GM18502 (cell line): Measurements from ENCODE around the gene MYO10.

Experiments used
- ATAC-seq: cut with Tn5 transposase; IDR thresholded peaks from one replicate; pipeline ENCODE4 v1.9.1; 2021; ENCODE audit warnings: mild to moderate bottlenecking; ENCODE audit not compliant: unreplicated experiment, poor library complexity

Gene MYO10

DNA sequence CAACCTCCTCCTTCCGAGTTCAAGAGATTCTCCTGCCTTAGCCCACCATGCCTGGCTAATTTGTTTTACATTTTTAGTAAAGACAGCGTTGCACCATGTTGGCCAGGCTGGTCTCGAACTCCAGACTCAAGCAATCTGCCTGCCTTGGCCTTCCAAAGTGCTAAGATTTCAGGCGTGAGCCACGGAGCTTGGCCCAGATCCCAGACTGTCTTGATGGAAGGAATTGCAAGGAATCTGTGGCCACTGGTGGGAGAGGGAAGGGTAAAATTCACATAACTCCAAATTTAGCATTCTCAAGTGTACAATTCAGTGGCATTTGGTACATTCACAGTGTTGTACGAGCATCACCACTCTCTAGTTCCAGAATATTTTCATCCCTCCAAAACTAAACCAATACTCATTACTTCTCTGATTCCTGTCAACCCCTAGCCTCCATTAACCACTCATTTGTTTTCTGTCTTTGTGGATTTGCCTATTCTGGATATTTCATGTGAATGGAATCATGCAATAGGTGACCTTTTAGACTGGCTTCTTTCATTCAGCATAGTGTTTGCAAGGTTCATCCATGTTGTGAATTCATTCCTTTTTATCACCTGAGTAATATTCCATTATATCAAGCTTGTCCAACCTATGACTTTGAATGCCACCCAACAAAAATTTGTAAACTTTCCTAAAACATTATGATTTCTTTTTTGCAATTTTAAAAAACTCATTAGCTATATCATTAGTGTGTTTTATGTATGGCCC lies 8.9 kb upstream of the MYO10 start:
- no peak for ATAC-seq

DNA sequence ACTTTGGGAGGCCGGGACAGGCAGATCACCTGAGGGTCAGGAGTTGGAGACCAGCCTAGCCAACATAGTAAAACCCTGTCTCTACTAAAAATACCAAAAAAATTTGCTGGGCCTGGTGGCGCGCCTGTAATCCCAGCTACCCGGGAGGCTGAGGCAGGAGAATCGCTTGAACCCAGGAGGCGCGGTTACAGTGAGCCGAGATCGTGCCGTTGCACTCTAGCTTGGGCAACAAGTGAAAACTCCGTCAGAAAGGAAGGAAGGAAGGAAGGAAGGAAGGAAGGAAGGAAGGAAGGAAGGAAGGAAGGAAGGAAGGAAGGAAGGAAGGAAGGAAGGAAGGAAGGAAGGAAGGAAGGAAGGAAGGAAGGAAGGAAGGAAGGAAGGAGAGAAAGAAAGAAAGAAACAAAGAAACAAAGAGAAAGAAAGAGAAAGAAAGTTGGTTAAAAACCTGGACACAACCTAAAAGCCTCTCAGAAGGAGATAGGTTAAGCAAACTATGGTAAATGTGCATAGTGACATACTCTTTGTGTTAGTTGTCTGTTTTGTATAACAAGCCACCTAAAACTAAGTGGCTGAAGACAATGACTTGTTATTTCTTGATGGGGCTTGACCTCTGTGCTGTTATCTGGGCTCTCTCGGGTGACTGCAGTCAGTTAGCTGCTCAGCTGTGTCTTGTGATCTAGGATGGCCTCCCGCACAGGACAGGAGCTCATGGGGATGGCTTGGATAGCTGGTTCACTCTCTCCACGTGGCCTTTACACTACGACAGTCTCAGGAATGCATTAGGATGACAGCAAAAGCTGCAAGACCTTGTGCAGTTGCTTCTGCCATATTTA lies 8.0 kb upstream of the MYO10 start:
- ATAC-seq: no peak

DNA sequence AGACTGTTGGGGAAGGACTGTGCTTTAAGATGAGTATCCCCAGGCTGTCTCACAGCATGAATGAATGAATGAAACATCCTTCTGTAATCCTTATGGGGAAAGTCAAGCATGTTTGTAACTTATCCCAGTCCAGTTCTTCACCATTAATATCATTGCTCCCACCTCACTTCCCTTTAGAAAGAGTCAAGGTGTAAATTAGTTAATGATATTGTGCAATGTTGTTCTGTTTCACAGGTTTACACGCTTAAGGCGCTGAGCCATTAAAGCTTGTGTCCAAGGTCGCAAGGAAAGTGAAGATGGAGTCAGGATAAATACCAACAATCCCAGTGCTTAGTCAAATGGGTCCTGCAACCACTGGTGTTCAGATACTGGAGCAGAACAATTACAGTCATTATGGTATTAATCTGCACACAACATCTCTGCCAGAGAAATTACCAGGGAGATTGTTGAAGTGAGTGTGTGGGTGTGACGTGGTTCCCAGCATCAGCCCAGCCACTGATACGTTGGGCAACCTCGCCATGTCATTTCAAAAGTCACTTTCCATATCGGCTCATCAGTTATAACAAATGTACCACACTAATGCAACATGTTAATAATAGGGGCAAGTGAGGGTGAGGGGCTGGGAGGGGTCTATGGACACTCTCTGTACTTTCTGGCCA lies 1.5 kb upstream of the MYO10 start:
- ATAC-seq: no peak

DNA sequence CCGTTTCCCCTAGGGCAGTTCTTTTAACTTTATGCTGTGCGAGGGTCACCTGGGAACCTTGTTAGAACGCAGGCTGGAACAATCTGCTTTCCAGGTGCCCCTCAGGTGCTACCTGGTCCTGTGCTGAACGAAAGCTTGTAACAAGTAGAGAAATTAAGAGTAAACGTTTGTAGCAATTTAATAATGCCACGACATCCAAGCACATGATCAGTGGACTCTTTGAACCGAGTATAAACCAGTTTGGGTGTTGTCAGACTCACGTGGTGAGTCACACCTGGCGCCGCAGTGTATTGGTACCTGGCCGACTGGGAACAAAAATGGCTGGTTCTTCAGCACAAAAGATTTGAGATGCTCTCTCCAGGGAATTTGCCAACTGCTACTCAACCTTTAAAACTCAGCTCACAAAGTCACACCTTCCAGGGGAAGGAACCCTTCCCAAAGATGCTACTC lies 926 bp upstream of the MYO10 start:
- ATAC-seq: no peak

DNA sequence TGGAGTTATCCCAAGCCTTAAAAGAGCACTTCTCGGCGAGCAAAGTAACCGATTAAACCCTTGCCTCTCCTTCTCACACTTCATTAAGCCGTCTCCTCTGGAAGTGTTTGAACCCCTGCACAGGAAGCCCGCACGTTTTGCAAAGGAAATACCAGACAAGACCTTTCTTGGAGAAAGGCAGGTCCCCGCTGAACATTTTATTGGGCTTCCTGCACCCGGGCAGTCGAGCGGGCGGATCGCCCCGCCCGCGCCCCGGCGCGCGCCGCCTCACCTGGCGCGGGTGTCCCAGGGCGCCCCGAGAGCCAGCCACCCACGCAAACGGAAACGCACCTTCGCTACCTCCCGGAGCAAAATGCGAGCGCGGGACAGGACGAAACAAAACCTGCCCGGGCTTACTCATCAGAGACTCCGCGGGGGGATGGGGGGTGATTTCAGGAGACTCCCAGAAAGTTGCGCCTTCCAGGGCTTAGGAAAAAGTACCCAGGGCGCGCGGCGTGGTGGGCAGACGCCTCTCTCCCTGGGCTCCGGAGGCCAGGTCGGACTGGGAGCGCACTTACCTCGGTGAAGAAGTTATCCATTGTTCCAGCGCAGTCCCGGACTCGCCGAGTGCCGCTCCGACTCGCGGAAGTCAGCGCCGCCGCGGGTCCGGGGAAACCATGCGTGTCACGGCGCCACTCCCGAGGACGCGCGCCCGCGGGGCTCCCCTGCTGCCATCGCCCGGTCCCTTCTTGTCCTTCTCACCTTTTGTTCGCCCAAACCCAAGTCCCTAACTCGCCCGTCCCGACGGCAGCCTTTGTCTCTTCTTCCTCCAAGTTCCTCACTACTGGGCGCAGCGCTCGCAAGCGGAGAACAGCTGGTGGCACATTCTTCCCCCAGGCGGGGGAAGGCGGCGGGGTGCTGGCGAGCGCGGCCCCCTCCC lies 598 bp downstream of the MYO10 start:
- ATAC-seq: peak; percentile 46

DNA sequence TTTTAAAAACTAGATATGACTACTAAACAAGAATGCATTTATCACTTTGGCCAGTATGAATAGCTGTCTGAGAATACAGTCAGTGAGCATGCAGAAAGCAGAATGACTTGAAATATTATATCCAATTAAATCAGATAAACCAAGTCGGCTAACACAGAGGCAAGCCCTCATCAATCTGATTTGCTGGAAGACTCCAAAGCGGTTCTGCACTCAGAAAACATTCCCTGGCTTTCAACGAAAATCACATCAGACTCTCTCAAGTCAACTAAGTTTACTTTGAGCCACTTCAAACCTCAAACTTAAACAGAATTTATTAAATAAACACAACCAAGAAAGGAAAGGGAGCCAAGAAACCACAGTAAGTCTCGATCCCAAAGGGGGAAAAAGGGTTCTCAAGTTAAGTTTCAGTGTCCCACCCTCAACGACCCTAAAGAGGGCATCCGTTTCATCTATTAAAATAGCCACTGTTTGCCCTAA lies 1.4 kb downstream of the MYO10 start:
- ATAC-seq: no peak

DNA sequence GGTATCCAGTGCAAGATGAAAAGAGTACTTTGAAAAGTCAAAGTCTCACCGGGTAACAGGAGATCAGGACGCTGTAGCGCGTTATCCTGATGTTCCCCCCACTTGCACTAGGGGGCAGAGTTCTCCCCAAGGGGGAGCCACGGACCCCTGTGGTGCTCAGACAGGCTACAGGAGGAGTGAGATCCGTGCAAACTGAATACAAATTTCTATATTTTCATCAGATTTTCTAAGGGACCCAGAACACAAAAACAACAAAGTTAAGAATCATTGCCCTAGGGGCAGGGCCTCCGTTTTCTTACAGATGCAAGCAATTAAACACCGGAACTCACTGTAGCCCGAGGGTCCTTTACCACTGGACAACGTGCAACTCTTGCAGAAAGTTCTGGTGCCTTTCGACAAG lies 2.0 kb downstream of the MYO10 start:
- ATAC-seq: peak; percentile 60

DNA sequence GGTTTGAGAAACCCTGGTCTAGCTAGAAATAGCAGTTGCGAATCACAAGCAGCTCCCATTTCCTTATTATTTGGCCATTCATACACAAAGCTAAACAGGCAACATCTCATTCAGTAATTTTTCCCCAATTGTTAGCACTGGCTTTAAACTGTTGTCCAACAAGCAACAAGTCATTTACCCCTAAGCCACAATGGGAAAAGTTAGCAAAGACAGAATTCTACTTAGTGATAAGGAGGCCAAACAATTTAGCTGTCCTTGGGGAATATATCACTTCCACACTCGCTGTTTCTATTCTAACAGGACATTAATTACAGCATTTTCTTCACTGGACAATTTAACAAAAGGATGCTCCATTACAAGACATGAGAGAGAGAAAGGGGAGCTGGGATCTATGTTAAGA lies 2.8 kb downstream of the MYO10 start:
- ATAC-seq: no peak

DNA sequence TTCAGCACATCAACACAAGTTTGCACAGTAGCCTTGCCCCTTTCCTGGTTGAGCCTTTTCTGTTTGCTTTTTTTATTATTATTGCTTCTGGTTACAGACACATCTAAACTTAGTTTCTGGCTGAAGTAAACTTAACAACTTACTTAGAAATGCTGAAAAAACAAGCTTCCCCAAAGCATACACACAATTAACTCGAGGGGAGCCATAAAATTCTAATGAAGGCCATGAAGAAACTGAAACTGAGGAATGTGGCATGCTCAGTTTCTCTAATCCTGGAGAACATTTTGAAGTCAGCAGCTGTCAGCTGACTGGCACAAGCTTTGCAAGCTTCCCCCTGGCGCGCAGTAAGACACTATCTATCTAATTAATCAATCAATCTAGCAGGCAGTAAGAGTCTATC lies 3.7 kb downstream of the MYO10 start:
- no peak for ATAC-seq

DNA sequence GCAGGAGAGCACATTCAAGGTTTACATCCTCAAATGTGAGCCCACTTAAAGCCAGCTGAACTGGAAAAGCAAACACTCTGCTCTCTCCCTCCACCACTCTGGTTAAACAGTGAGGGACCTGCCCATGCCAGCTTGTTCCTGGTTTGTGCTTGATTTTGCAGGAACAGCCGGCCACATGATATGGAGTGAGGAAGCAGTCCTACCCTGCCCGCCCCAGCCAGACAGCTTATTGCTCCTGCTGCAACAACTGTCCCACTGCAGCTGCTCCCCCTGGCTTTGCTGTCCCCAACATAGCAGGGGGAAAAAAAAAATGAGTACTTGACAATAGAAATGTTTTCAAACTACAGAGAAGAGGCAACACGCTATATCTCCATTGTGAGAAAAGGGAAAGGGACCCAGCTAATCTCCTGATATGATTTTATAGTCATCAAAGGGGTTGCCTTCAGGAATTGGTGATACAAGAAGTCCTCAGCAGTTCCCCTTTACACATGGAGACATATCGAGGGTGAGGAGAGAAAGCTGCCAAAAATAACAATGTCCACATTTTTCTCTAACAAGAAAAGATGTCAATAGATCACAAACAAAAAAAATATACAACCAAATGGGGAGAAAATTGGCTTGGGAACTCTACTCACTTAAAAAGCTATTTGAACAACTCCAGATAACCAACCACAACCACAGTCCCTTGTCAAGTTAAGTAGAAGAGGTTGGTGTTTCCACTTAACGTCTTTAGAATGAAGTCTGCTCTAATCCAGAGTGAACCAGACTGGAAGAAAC lies 4.6 kb downstream of the MYO10 start:
- ATAC-seq: no peak

DNA sequence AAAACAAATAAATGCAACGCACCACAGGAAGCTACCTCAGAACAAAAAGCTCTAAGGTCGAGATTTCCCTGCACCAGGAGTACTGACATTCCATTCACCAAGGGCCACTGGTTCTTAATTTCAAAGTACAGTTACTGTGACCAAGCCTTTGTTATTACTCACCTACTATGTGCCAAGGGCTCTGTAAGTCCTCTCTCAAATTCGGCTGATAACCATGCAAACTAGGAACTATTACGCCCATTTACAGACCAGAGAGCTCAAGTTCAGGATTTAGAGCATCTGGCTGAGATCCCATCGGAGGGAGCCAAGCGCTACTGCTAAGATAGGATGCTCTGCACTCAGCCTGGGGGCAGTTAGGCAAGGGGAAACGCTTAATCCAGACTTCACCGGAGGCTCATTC lies 5.6 kb downstream of the MYO10 start:
- ATAC-seq: no peak

DNA sequence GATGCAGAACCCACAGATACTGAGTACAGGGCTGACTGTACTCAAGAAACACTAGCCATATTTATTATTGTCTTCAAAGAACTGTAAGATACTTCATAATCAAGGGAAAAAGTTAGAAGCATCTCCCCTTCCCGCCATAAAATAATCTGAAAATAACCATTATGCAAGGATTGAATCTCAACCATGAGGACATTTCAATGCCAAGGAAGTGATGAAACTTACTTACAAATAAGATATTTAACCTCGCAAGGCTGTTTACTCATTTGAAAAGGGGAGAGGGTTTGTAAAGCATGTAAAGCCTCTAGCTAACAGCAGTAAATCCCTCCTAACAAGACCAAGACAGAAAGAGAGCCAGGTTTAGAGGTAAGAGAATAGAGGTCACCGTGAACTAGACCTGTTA lies 6.3 kb downstream of the MYO10 start:
- ATAC-seq: no peak

DNA sequence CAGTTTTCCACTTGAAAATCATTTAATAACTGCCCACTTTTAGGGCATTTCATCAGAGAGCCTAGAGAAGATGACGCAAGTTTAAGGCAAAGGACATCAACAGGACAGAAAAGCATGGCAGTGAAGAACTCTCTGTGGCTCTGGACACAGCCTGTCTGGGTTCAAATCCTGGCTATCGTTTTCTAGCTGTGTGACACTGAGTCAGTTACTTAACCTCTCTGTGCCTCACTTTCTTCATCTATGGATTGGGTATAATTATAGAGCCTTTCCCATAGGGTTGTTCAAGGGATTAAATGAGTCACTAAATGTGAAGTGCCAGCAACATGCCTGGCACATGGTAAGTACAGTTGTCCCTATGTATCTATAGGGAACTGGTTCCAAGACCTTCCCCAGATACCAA lies 6.7 kb downstream of the MYO10 start:
- no peak for ATAC-seq

DNA sequence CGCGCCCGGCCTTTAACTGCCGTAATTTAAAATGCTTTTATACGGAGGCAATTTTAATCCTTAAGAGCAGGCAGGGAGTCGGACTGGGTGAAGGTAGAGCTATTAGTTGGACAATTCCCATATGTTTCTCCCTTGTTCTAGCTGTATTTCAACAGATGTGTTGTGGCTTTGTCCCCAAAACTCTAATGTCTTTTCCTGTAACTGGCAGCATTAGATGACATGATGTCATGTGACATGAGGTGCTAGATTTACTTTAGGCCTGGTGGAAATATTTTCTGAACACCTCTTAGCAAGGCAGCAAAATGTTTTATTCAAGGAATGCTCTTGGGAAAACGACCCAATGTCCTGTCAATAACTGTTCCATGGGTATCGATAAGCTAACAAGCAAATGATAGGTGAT lies 8.5 kb downstream of the MYO10 start:
- ATAC-seq: no peak

DNA sequence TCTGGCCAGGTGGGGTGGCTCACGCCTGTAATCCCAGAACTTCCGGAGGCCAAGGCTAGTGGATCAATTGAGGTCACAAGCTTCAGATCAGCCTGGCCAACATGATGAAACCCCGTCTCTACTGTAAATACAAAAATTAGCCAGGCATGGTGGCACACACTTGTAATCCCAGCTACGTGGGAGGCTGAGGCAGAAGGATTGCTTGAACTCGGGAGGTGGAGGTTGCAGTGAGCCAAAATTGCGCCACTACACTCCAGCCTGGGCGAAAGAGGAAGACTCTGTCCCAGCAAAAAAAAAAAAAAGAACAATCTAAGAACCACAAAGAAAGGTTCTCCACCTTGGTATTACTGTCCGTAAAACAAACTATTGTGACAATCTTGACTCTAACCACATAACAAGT lies 9.7 kb downstream of the MYO10 start:
- no peak for ATAC-seq

DNA sequence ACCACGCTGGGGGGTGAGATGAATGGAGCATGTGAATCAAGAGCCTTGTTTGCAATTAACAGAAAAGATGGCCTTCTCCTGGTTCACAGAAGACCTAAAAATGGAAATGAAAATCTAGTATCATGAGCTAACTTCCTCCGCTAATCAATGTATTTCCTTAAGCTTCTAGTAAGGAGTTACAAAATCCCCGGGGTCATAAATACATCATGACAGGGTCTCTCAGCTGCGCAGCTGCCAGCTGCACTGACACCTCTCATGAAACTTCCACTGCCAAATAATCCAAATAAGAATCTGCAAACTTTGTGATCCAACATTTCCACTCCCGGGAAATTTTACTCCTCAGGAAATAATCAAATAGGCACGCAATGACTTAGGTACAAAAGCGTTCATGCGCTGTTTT lies 11.9 kb downstream of the MYO10 start:
- ATAC-seq: no peak

DNA sequence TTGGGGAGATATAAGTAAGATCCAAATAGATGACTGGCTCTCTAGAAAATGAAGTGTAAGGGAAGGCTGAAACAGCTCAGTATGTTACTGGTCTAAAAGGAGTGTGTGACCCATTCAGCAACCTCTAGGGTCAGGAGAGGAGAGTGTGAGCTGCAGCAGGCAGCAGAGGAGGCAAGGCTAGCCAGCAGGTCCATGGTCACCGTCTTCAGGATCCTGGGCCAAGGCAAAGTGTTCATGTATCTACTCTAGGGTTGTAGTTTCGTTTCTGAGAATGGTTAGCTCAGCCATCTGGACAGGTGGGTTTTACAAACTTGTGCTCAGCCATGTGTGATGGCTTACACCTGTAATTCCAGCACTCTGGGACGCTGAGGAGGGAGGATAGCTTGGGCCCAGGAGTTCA lies 13.7 kb downstream of the MYO10 start:
- no peak for ATAC-seq

DNA sequence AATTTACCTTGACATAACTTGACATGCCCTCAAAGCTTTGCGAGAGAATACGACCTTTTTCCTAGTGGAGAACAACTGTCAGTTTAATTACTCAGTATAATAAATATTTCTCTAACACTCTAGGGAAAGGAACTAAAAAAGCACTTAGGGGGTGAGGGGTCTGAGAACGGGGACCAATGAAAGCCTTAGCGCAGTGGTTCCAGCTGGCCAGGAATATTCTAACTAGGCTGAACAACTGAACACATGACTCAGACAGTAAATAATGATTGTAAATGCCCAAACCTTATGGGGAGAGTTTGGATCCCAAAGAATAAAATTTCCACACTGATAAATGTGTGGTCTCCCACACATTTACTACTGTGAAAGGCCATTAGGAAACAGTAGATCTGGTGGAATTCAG lies 14.9 kb downstream of the MYO10 start:
- ATAC-seq: no peak

DNA sequence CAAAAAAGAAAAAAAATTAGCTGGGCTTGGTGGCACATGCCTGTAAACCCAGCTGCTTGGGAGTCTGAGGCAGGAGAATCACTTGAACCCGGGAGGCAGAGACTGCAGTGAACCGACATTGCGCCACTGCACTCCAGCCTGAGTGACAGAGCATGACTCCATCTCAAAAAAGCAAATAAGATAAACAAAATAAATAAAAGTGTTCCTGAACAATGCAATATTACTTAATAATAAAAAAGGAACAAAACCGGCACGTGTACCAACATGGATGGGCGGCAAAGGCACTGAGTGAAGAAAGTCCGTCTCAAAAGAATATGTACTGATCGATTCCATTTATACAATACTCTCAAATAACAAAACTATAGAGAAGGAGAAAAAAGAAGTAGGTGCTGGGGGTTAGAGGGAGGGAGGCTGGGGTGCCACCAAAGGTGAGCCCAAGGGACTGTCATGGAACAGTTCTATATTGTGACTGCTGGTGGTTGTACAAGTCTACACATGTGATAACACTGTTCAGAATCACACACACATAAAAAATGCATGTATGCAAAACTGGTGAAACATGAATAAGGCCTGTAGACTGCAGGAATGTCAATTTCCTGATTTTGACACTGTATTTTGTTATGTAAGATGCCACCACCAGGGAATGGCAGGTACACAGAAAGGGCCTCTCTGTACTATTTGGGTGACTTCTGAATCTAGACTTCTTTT lies 15.8 kb downstream of the MYO10 start:
- ATAC-seq: no peak
